GM21526 (cell line): ENCODE measurements around the gene ZBED5.
"Not testable (repeated sequence)": the region's sequence is repeated elsewhere in the genome, so short reads cannot be mapped to it uniquely, and the experiment has no call there.

Source experiments
- ATAC-seq: cut with Tn5 transposase; IDR thresholded peaks from one replicate; pipeline ENCODE4 v1.9.1; 2021; ENCODE audit warnings: moderate library complexity; ENCODE audit not compliant: unreplicated experiment, low FRiP score

Gene ZBED5

GRCh38 chr11:10844356-10844755, 13.5 kb downstream of the ZBED5 start:
- ATAC-seq, result no peak

- no peak for ATAC-seq
Measured at GRCh38 chr11:10838881-10839280, 19.0 kb downstream of the ZBED5 start.

- ATAC-seq, result no peak
Measured at GRCh38 chr11:10838083-10838482, 19.8 kb downstream of the ZBED5 start.

GRCh38 chr11:10836884-10837283, 21.0 kb downstream of the ZBED5 start:
- not testable (repeated sequence) for ATAC-seq

- no peak for ATAC-seq
Measured at GRCh38 chr11:10829139-10829538, 28.7 kb downstream of the ZBED5 start.

GRCh38 chr11:10828402-10828801, 29.5 kb downstream of the ZBED5 start:
- ATAC-seq, result no peak

GRCh38 chr11:10824888-10825287, 33.0 kb downstream of the ZBED5 start:
- ATAC-seq, result peak; percentile 78

GRCh38 chr11:10823152-10823579, 34.7 kb downstream of the ZBED5 start:
- ATAC-seq, result no peak

GRCh38 chr11:10822491-10822890, 35.4 kb downstream of the ZBED5 start:
- not testable (repeated sequence) for ATAC-seq

GRCh38 chr11:10818594-10818993, 39.3 kb downstream of the ZBED5 start:
- ATAC-seq, result no peak

GRCh38 chr11:10813945-10814344, 43.9 kb downstream of the ZBED5 start:
- no peak for ATAC-seq

GRCh38 chr11:10809373-10810160, 48.3 kb downstream of the ZBED5 start:
- peak; percentile 17 for ATAC-seq

GRCh38 chr11:10808553-10809372, 49.1 kb downstream of the ZBED5 start, which contains the start of gene EIF4G2:
TSS of gene EIF4G2 (minus strand) at chr11:10808926.
- ATAC-seq, result peak; percentile 94

GRCh38 chr11:10808235-10808552, 49.7 kb downstream of the ZBED5 start:
- ATAC-seq, result peak; percentile 13

GRCh38 chr11:10807493-10808234, 50.2 kb downstream of the ZBED5 start:
- peak; percentile 3 for ATAC-seq

GRCh38 chr11:10806206-10806605, 51.6 kb downstream of the ZBED5 start:
- ATAC-seq, result no peak

GRCh38 chr11:10805741-10806140, 52.1 kb downstream of the ZBED5 start:
- ATAC-seq, result no peak

- ATAC-seq, result no peak
Measured at GRCh38 chr11:10803676-10804075, 54.2 kb downstream of the ZBED5 start.
